ENCODE measurements around the gene ATOH8. TPM values are rescaled to one million over a fixed set of nuclear protein-coding genes. Genes with fewer than 3 reads are reported as not detected.

ATOH8 gene
- total and polyA plus RNA-seq, 2 experiments from 2014 or later, result 12.7 to 50.1 TPM

- Histone ChIP-seq H3K9me3 (ENCODE audit: low read depth) (no peaks in the 10 kb centered on the region), H3K27me3 (replicated peaks; ENCODE audit: insufficient read depth) (no peaks in the 10 kb centered on the region), H3K36me3 (ENCODE audit: low read depth) (no peaks in the 10 kb centered on the region), H3K4me1 (ENCODE audit: insufficient read depth) (peaks cover 7% of the 10 kb centered on the region; the same call in 1 of the 2 replicates), H3K9me2 (ENCODE audit: insufficient read depth) (no peaks in the 10 kb centered on the region), H3F3A (ENCODE audit: insufficient read depth) (peaks cover 10% of the 10 kb centered on the region; the same call in 1 of the 2 replicates), H3K4me2 (ENCODE audit: unreplicated experiment) (no peak overlapping the region), H3K27ac (no peak overlapping the region), H3K79me2 (ENCODE audit: insufficient read depth) (no peaks in the 10 kb centered on the region), H3K4me3 (no peak overlapping the region), H3K9ac (no peak overlapping the region), H4K20me1 (ENCODE audit: insufficient read depth) (no peaks in the 10 kb centered on the region), H2AFZ (no peak overlapping the region)
- DNase-seq, result no peak
- TF ChIP-seq EZH2 (IDR thresholded peaks at IDR 0.05; ENCODE audit: insufficient read depth, poor library complexity, severe bottlenecking) (no peak), EZH2phosphoT487 (IDR thresholded peaks at IDR 0.05; ENCODE audit: insufficient read depth, low read depth) (no peak)
- WGBS, 2 experiments (ENCODE audit: low coverage in 1 of 2, low lambda C conversion rate in 2 of 2, missing lambda C conversion rate in 2 of 2), result 90 to 100% methylated on average over 1 of the region's 1 CpG
- in situ Hi-C loops (cut with MboI), result no loop called here
Observed at GRCh38 chr2:85830645-85831044, 76.9 kb downstream of the ATOH8 start.

- H2AFZ ChIP-seq, result no peak overlapping the region
- WGBS, 2 experiments (ENCODE audit: low coverage in 1 of 2, low lambda C conversion rate in 2 of 2, missing lambda C conversion rate in 2 of 2), result 68 to 74% methylated on average over 2 of the region's 2 CpGs
- H4K20me1 ChIP-seq (ENCODE audit: insufficient read depth), result no peaks in the 10 kb centered on the region
- DNase-seq, result no peak
- H3F3A ChIP-seq (ENCODE audit: insufficient read depth), result peaks cover 10% of the 10 kb centered on the region; the same call in 1 of the 2 replicates
- no peaks in the 10 kb centered on the region for H3K36me3 ChIP-seq (ENCODE audit: low read depth)
- TF ChIP-seq EZH2phosphoT487 (IDR thresholded peaks at IDR 0.05; ENCODE audit: insufficient read depth, low read depth), result no peak
- no peak for TF ChIP-seq EZH2 (IDR thresholded peaks at IDR 0.05; ENCODE audit: insufficient read depth, poor library complexity, severe bottlenecking)
- H3K27ac ChIP-seq, result no peak overlapping the region
- no peaks in the 10 kb centered on the region for H3K9me3 ChIP-seq (ENCODE audit: low read depth)
- no peaks in the 10 kb centered on the region for H3K9me2 ChIP-seq (ENCODE audit: insufficient read depth)
- no peak overlapping the region for H3K4me2 ChIP-seq (ENCODE audit: unreplicated experiment)
- H3K4me1 ChIP-seq (ENCODE audit: insufficient read depth), result peaks cover 7% of the 10 kb centered on the region; the same call in 1 of the 2 replicates
- in situ Hi-C loops (cut with MboI), result no loop called here
- H3K27me3 ChIP-seq (replicated peaks; ENCODE audit: insufficient read depth), result no peaks in the 10 kb centered on the region
- no peak overlapping the region for H3K4me3 ChIP-seq
- no peak overlapping the region for H3K9ac ChIP-seq
- H3K79me2 ChIP-seq (ENCODE audit: insufficient read depth), result no peaks in the 10 kb centered on the region
Observed at GRCh38 chr2:85831735-85832134, 77.9 kb downstream of the ATOH8 start.

- no peak overlapping the region for H3K27ac ChIP-seq
- no peak overlapping the region for H3K4me3 ChIP-seq
- H3K4me1 ChIP-seq (ENCODE audit: insufficient read depth), result peaks cover 7% of the 10 kb centered on the region; the same call in 1 of the 2 replicates
- no peak overlapping the region for H3K4me2 ChIP-seq (ENCODE audit: unreplicated experiment)
- peak; percentile 43 for DNase-seq
- H2AFZ ChIP-seq, result no peak overlapping the region
- in situ Hi-C loops (cut with MboI), result no loop called here
- TF ChIP-seq EZH2phosphoT487 (IDR thresholded peaks at IDR 0.05; ENCODE audit: insufficient read depth, low read depth) (no peak), EZH2 (IDR thresholded peaks at IDR 0.05; ENCODE audit: insufficient read depth, poor library complexity, severe bottlenecking) (no peak)
- no peaks in the 10 kb centered on the region for H3K9me3 ChIP-seq (ENCODE audit: low read depth)
- peaks cover 10% of the 10 kb centered on the region; the same call in 1 of the 2 replicates for H3F3A ChIP-seq (ENCODE audit: insufficient read depth)
- H3K79me2 ChIP-seq (ENCODE audit: insufficient read depth), result no peaks in the 10 kb centered on the region
- H3K27me3 ChIP-seq (replicated peaks; ENCODE audit: insufficient read depth), result no peaks in the 10 kb centered on the region
- H3K9ac ChIP-seq, result no peak overlapping the region
- no peaks in the 10 kb centered on the region for H4K20me1 ChIP-seq (ENCODE audit: insufficient read depth)
- no peaks in the 10 kb centered on the region for H3K9me2 ChIP-seq (ENCODE audit: insufficient read depth)
- H3K36me3 ChIP-seq (ENCODE audit: low read depth), result no peaks in the 10 kb centered on the region
Observed at GRCh38 chr2:85834466-85834865, 80.7 kb downstream of the ATOH8 start.

Small RNA genes within 50 kb of the gene (microRNA-seq; reads per million reads assigned to microRNA genes)
- gene MIR6071 (ENCODE audit: borderline number of aligned reads), result not detected

Small RNA genes within 50 kb of the gene (small RNA-seq; reads per million reads assigned to genes)
- gene MIR6071 (ENCODE audit: low read depth, low replicate concordance) (not detected), gene RN7SKP83 (ENCODE audit: low read depth, low replicate concordance) (not detected), gene RNU1-38P (ENCODE audit: low read depth, low replicate concordance) (not detected)

Other genes with a start within 250 kb of the ATOH8 start
- 104 and 125 TPM in 2 replicates for gene MAT2A, start 214.8 kb upstream of the ATOH8 start, total RNA-seq (2014; rRNA removed; shearing (Covaris generic))
- gene MAT2A, start 214.8 kb upstream of the ATOH8 start, polyA plus RNA-seq (2016; fragmentation: Nextera tagmentation; extraction: Ambion mirVana), result 193 and 217 TPM in 2 replicates
- gene GGCX, start 192.5 kb upstream of the ATOH8 start, total RNA-seq (2014; rRNA removed; shearing (Covaris generic)), result 74.7 and 81.3 TPM in 2 replicates
- 62.7 and 65.4 TPM in 2 replicates for gene GGCX, start 192.5 kb upstream of the ATOH8 start, polyA plus RNA-seq (2016; fragmentation: Nextera tagmentation; extraction: Ambion mirVana)
- gene VAMP8, start 176.4 kb upstream of the ATOH8 start, total RNA-seq (2014; rRNA removed; shearing (Covaris generic)), result 1.7 TPM in 1 of 2 replicates, not detected in the other
- 1.0 and 1.2 TPM in 2 replicates for gene VAMP8, start 176.4 kb upstream of the ATOH8 start, polyA plus RNA-seq (2016; fragmentation: Nextera tagmentation; extraction: Ambion mirVana)
- 50.3 and 59.0 TPM in 2 replicates for gene VAMP5, start 169.6 kb upstream of the ATOH8 start, total RNA-seq (2014; rRNA removed; shearing (Covaris generic))
- gene VAMP5, start 169.6 kb upstream of the ATOH8 start, polyA plus RNA-seq (2016; fragmentation: Nextera tagmentation; extraction: Ambion mirVana), result 287 and 289 TPM in 2 replicates
- gene RNF181, start 158.2 kb upstream of the ATOH8 start, total RNA-seq (2014; rRNA removed; shearing (Covaris generic)), result 159 and 178 TPM in 2 replicates
- 294 and 308 TPM in 2 replicates for gene RNF181, start 158.2 kb upstream of the ATOH8 start, polyA plus RNA-seq (2016; fragmentation: Nextera tagmentation; extraction: Ambion mirVana)
- gene TMEM150A, start 151.3 kb upstream of the ATOH8 start, total RNA-seq (2014; rRNA removed; shearing (Covaris generic)), result 13.5 and 20.9 TPM in 2 replicates
- 35.7 and 36.0 TPM in 2 replicates for gene TMEM150A, start 151.3 kb upstream of the ATOH8 start, polyA plus RNA-seq (2016; fragmentation: Nextera tagmentation; extraction: Ambion mirVana)
- gene C2orf68, start 141.9 kb upstream of the ATOH8 start, total RNA-seq (2014; rRNA removed; shearing (Covaris generic)), result 9.8 and 19.5 TPM in 2 replicates
- 30.4 and 31.3 TPM in 2 replicates for gene C2orf68, start 141.9 kb upstream of the ATOH8 start, polyA plus RNA-seq (2016; fragmentation: Nextera tagmentation; extraction: Ambion mirVana)
- gene USP39, start 137.8 kb upstream of the ATOH8 start, total RNA-seq (2014; rRNA removed; shearing (Covaris generic)), result 41.4 and 44.5 TPM in 2 replicates
- gene USP39, start 137.8 kb upstream of the ATOH8 start, polyA plus RNA-seq (2016; fragmentation: Nextera tagmentation; extraction: Ambion mirVana), result 43.3 and 43.7 TPM in 2 replicates
- not detected in 2 replicates for gene SFTPB, start 85.8 kb upstream of the ATOH8 start, total RNA-seq (2014; rRNA removed; shearing (Covaris generic))
- not detected in 2 replicates for gene SFTPB, start 85.8 kb upstream of the ATOH8 start, polyA plus RNA-seq (2016; fragmentation: Nextera tagmentation; extraction: Ambion mirVana)
- gene GNLY, start 59.6 kb upstream of the ATOH8 start, total RNA-seq (2014; rRNA removed; shearing (Covaris generic)), result not detected in 2 replicates
- gene GNLY, start 59.6 kb upstream of the ATOH8 start, polyA plus RNA-seq (2016; fragmentation: Nextera tagmentation; extraction: Ambion mirVana), result not detected in 2 replicates
- gene ST3GAL5, start 135.0 kb downstream of the ATOH8 start, total RNA-seq (2014; rRNA removed; shearing (Covaris generic)), result 21.0 and 27.2 TPM in 2 replicates
- gene ST3GAL5, start 135.0 kb downstream of the ATOH8 start, polyA plus RNA-seq (2016; fragmentation: Nextera tagmentation; extraction: Ambion mirVana), result 16.4 and 18.7 TPM in 2 replicates

Measured in GM23248 (cell line).